SK-N-MC (cell line): ENCODE results near the gene CYTH3.

ENCODE experiments used
- DNase-seq: peaks from one replicate; pipeline ENCODE4 v3.0.0-alpha.2; 2011; ENCODE audit warnings: low read depth, low spot score
- H3K27ac ChIP-seq: fragments of 200-600 bp; sonication (generic); 2 replicates; pipeline ENCODE4 v1.5.1; 2016; ENCODE audit warnings: mixed run types
- H3K36me3 ChIP-seq: fragments of 200-600 bp; sonication (generic); 2 replicates; pipeline ENCODE4 v1.6.1; 2017; ENCODE audit warnings: antibody characterized with exemption, low read length, mixed read lengths; ENCODE audit not compliant: insufficient read depth
- H3K4me3 ChIP-seq: fragments of 200-600 bp; sonication (generic); 2 replicates; pipeline ENCODE4 v1.5.1; 2016
- H3K9ac ChIP-seq: fragments of 200-600 bp; sonication (generic); 2 replicates; pipeline ENCODE4 v1.8.0; 2017; ENCODE audit warnings: mixed run types, mixed read lengths; ENCODE audit not compliant: insufficient read length
- H3K9me3 ChIP-seq: fragments of 200-600 bp; sonication (generic); 2 replicates; pipeline ENCODE4 v1.6.1; 2017; ENCODE audit warnings: low read depth, mild to moderate bottlenecking, antibody characterized with exemption, low read length, moderate library complexity, mixed read lengths
- EZH2 ChIP-seq: fragments of 200-600 bp; sonication (generic); IDR thresholded peaks from one replicate; pipeline ENCODE4 v1.6.1; 2017; ENCODE audit warnings: antibody characterized with exemption
- FOXP2 ChIP-seq: optimal IDR thresholded peaks from 2 replicates; pipeline ENCODE3; 2011; ENCODE audit warnings: mild to moderate bottlenecking, moderate library complexity; ENCODE audit not compliant: insufficient read depth; ENCODE audit errors: extremely low read length, control extremely low read depth
- POLR2AphosphoS5 ChIP-seq: IDR thresholded peaks from 2 replicates; pipeline ENCODE4 v1.6.1; 2012; ENCODE audit warnings: mild to moderate bottlenecking, low read depth, low read length, borderline replicate concordance

CYTH3 gene

GRCh38 chr7:6274743-6275142, 2.3 kb upstream of the CYTH3 start:
- Histone ChIP-seq H3K9ac (no peak overlapping the region), H3K9me3 (no peaks in the 10 kb centered on the region), H3K36me3 (no peaks in the 10 kb centered on the region), H3K27ac (no peak overlapping the region), H3K4me3 (no peak overlapping the region)
- DNase-seq: no peak
- TF ChIP-seq FOXP2: no peak
- TF ChIP-seq POLR2AphosphoS5: no peak
- TF ChIP-seq EZH2: no peak

- TF ChIP-seq FOXP2: no peak
- no peak for TF ChIP-seq POLR2AphosphoS5
- no peak for TF ChIP-seq EZH2
- Histone ChIP-seq H3K9ac (no peak overlapping the region), H3K9me3 (no peaks in the 10 kb centered on the region), H3K4me3 (no peak overlapping the region), H3K36me3 (no peaks in the 10 kb centered on the region), H3K27ac (no peak overlapping the region)
- no peak for DNase-seq
Measured at GRCh38 chr7:6273917-6274630, 1.6 kb upstream of the CYTH3 start.

DNA sequence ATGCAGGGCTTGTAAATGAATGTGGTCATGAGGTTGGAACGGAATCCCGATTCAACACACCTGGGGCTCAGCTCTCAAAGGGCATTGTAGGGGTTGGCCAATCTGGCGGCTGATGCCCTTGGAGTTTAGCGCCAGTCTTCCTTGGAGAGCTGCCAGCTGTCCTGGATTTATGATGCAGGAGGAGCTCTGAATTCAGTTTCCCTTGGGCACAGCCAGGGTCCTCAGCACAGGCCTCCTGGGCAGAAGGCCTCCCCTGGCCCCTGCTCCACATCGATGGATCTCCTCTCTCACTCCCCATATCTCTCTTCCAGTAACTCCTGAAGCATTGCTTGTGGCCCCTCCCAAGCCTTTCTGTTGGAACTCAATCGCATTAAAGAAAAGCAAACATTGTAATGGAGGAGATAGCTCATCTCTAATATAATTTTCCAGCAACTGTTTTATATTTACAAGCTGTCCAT, 985 bp upstream of the CYTH3 start:
- Histone ChIP-seq H3K36me3 (no peaks in the 10 kb centered on the region), H3K4me3 (no peak overlapping the region), H3K27ac (no peak overlapping the region), H3K9me3 (no peaks in the 10 kb centered on the region), H3K9ac (no peak overlapping the region)
- DNase-seq: no peak
- TF ChIP-seq FOXP2 (no peak), EZH2 (no peak), POLR2AphosphoS5 (no peak)

- Histone ChIP-seq H3K9ac (peak overlapping the region; percentile 69), H3K9me3 (no peaks in the 10 kb centered on the region), H3K36me3 (no peaks in the 10 kb centered on the region), H3K4me3 (peak overlapping the region; percentile 88), H3K27ac (no peak overlapping the region)
- DNase-seq: no peak
- TF ChIP-seq EZH2: no peak
- TF ChIP-seq POLR2AphosphoS5: no peak
- no peak for TF ChIP-seq FOXP2
Measured at GRCh38 chr7:6271694-6272440, 557 bp downstream of the CYTH3 start.

DNA sequence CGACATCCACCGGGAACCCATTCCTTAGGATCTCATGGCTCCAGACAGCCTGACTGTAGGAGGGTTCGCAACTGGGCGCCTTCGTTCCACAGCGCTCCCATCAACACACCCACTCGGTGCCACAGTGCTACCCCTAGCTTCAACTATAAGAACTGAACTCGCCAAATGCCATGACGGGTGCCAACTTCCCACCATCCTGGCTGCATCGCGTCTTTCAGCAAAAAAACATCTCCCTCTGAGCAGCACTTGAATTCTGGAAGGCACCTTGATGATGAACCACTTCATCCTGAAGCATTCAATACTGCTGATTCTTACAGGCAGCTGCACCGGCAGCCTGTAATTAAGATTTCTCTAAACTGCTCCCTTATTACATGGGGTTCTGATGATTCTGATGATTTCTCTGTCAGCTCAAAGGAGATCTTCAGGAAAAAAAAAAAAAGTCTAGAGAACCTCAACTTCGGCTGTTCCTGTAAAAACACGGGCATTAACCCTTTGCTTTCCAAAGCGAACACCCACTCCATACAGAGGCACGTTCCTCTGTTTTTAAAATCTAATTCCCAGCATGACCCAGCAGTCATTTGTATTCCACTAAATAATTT, 1.3 kb downstream of the CYTH3 start:
- DNase-seq: no peak
- TF ChIP-seq POLR2AphosphoS5 (no peak), FOXP2 (no peak), EZH2 (no peak)
- Histone ChIP-seq H3K36me3 (no peaks in the 10 kb centered on the region), H3K4me3 (peak overlapping the region; percentile 88), H3K9ac (peak overlapping the region; percentile 69), H3K27ac (no peak overlapping the region), H3K9me3 (no peaks in the 10 kb centered on the region)

- DNase-seq: no peak
- TF ChIP-seq POLR2AphosphoS5: no peak
- TF ChIP-seq EZH2: no peak
- no peak for TF ChIP-seq FOXP2
- Histone ChIP-seq H3K4me3 (no peak overlapping the region), H3K9ac (no peak overlapping the region), H3K27ac (no peak overlapping the region), H3K36me3 (no peaks in the 10 kb centered on the region), H3K9me3 (peaks cover 3% of the 10 kb centered on the region; the same call in 1 of the 2 replicates)
Measured at GRCh38 chr7:6269527-6269926, 2.9 kb downstream of the CYTH3 start.

DNA sequence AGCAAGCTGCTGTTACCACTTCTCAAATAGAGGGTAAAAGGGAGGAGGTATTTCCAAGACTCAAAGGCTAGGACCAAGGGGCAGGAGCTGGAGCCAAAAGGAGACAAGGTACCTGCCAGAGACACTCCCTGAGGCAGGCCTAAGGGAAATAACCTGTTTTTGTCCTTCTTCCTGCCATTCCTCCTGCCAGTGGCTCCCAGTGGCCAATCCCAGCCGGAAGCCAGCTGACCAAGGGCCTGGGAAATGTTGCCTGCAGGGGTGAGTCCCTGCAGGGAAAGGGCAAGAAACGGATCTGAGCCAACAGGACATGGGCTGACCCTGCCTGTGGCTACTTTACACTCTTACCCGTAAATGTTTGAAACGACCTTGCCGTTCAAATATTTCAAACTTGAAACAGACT, 3.5 kb downstream of the CYTH3 start:
- Histone ChIP-seq H3K9ac (no peak overlapping the region), H3K4me3 (no peak overlapping the region), H3K9me3 (peaks cover 3% of the 10 kb centered on the region; the same call in 1 of the 2 replicates), H3K36me3 (no peaks in the 10 kb centered on the region), H3K27ac (no peak overlapping the region)
- no peak for DNase-seq
- no peak for TF ChIP-seq POLR2AphosphoS5
- TF ChIP-seq FOXP2: no peak
- TF ChIP-seq EZH2: no peak
